HG02840 (cell line): Measurements from ENCODE around the gene MAPKAPK2.

Source experiments
- ATAC-seq: cut with Tn5 transposase; IDR thresholded peaks from one replicate; pipeline ENCODE4 v1.9.1; 2021; ENCODE audit warnings: mild to moderate bottlenecking, moderate library complexity, moderate number of reproducible peaks; ENCODE audit not compliant: unreplicated experiment, low FRiP score

The MAPKAPK2 gene

DNA sequence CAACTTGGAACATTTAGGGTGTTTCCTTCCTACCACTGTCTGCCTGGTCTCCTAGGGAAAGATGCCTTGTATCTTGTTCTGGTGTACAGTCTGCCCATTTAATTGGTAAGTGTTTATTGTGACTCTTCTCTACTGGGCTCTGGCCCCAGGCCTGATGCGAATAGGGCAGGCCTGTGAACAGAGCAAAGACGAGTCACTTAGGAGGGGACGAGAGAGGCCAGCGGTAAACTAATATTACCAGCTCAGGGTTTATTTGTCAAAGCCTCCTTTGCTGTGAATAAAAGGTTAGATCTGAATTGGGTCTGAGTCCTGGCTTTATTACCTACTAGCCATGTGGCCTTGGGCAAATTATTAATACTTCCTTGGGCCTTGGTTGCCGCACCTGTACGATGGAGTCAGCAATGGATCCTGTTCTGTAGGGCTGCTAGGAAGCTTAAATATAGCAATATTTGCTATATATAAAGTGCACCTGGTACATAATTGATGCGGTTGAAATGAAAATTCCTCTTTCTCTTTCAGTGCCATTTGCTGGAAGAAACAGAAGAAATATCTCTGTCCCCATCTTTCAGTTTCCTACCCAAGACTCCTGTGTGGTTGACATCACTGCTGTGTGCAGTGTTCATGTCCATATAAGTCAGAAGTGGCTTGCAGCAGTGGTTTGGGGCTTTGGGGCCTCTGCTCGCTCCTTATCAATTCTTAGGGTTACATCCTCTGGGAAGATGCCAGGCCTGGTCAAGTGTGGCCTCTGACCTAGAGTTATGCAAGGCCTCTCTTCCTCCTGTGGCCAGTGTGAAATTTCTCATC lies 32.4 kb downstream of the MAPKAPK2 start:
- peak; percentile 48 for ATAC-seq

DNA sequence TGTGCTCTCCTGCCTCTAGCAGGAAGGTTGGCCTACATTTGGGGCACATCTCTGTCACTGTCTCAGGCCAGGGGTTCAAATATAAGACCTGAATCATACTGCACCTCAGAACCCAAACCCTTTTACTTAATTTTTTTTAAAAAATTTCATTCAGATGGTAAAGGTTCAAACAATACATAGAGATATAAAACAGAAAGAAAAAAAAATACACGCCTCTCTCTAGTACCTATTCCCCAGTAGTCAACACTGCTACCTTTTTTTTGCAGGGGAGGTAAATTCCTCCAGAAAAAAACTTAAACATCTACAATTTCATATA lies 32.9 kb downstream of the MAPKAPK2 start:
- no peak for ATAC-seq

DNA sequence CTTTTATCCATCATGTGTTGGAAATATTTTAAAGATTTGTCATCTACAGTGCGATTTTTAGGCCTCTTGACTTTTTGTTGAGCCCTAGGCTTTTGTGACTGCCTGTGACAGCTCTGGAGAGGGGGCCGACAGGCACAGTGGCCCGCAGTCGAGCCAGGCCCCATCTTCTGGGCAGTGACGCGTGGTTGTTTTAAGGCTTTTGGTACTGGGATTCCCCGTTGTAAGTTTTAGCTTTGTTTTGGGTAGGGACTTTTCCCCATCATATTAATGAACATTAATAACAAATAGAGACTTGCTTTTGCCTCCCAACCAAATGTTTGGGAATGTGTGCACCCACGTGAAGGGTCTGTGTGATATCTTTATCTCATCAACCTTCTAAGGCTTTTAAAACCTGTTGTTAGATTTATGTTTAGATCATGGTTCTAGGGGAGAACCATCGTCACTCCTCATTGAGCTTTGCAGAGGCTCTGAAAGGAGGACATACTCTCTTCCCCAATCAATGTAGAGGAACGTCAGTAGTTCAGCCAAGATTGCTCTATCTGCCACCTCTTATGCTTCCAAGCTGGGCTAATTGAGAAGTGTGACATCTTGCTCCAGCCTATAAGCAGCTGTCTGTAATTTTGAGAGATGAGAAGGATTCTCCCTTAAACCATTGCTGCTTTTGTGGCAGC lies 34.6 kb downstream of the MAPKAPK2 start:
- no peak for ATAC-seq

DNA sequence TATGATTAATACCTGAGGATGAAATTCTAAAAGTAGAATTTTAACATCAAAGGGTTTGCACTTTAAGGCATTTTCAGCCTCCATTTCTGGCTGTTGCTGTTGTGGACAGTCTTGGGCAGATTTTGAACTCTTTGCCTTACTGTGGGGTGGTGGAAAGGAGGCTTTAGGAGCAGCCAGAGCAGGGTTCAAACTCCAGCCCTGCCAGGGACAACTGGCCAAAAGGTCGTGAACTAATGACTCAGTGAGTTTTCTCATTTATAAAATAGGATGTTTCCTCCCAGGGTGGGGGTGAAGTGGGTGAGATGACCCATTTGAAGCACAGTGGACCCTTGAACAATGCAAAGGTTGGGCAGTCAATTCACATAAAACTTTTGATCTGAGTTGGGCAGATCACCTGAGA lies 36.7 kb downstream of the MAPKAPK2 start:
- no peak for ATAC-seq

DNA sequence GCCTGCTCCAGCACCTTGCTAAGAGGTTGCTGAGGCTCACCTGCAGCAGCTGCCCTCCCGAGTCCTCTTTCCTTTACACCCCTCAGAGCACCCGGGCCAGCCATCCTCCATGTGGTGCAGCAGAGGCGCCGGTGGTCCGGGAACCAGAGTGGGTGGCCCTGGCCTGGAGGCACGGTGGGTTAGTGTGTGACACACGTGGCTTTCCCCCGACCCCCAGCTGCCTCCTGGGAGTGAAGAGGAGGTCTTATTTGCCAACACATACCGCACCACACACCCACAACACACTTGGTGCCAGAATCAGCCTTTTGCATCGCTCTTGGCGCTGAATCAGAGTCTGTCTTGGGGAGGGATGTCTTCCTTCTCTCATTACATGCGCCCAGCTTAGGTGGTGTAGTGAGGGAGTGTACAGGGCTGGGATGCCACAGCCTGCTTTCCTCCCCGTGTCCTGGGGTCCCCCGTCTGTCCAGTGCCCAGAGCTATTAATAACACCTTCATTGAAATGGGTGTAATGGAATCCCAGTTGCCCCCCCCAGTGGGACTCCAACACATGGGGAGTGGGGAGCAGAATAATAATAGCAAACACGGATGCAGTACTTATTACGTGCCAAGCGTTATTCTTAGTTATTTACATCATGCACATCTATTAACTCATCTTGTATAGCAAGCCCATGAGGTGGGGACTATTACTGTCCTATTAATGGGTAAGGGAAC lies 38.2 kb downstream of the MAPKAPK2 start:
- ATAC-seq = no peak

DNA sequence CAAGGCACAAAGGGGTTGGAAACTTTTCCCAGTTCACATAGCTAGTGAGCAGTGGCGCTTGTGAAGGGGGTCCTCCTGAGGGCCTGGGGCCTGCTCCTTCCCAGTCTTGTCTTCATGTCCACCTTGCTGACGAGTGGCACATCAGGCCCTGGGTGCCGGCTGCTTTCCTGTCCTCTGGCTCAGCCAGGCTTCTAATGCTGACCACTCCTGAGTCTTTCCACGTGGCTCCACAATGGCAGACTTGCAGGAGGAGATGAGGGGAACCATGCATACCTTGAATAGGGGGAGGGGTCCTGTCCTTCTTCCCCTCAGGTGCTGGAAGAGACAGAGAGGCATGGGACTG lies 38.7 kb downstream of the MAPKAPK2 start:
- no peak for ATAC-seq

DNA sequence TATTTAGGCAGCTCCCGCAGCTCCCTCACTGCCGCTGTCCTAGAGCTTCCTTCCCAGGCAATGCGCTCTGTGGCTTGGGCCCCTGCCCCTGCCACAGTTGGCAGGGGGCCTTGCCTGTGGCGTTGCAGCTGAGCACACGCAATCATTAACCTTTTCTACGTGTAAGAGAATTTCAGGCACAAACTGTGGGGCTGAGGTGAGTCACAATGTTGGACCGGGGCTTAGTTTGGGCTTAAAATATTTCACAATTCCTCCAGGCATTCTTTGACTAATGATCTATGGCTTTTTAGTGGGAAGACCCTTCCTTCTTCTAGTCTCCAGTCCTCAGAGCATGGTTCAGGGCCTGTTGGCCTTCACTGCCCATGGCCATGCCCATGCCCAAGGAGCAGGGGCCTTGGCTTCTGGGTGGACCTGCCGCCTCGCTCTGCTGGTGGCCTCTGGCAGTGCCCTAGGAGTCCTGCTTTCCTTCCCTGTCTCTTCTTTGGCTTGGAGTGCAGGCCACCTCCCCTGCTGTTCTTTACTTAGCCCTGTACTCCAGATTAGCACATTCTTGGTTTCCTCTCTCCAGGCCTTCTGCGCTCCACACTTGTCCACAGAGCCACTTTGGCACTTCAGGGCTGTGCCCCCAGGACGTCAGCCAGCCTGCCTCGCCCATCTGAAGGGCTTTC lies 39.2 kb downstream of the MAPKAPK2 start:
- no peak for ATAC-seq

DNA sequence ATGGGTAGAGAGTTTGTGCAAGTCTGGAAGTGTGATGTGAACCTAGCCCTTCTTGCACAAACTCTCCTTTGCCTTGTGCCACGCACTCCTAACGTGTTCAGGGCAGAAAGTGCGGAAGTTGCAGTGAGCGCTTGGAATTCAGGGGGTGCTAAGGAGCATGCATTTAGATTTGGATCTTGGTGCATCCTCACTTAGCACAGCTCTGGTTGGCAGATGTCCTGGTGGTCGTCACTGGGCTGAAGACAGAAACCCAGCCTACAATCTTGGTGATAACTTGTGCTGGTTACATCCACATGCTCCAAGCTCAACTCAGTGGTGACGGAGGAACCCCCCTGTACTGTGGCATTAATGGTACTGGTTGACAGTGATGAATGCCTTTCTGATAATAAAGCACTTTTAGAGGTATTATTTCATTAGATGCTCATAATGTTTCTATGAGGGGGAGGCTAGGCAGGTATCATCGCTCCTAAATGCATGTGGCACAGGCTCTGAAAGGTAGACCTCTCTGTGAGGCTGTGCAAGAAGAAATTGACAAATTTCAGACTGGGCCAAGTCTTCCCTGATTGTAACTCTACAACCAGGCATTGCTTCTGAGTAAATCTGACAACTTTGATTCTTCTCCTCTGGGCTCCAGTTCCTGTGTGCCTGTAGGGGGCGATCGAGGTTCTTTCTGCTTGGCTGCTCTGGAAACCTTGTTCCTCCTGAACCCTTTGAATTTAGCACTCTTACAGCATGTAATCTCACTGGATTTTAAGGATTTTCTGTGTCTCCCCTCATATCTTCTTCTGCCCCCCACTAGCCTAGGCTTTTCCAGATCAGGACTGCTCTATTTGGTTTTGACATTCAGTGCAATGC lies 40.6 kb downstream of the MAPKAPK2 start:
- ATAC-seq = no peak

DNA sequence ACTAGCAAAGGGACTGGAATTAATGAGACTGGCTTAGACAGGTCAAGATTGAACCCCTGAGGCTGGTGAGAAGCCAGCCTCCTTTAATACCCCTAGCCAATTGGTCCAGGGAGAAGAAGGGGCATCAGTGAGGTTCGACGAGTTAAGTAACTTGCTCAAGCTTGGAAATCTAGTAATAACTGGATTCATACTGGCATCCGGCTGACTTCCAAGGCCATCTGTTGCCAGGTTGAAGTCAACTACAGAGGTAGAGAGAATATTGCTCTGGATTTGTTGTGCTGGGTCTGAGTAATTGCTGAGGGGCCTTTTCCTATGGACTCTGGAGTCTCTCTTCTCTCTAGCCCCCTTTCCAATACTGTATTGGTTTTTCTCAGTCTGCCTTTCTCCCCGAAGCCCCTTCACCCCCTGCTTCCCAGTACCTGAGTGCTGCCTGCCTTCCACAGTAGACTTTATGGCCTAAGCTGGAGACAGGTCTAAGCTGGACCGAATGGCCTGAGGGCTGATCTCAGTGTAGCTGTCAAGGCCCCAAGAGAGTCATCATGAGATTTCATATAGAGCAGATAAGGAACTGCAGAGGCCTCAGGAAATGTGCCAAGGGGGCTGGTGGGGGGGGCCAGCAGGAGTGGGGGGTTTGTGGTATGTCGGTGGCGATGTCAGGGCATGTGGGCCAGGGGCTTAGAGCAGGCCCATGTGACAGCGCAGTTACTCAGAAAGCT lies 43.4 kb downstream of the MAPKAPK2 start:
- ATAC-seq = no peak

DNA sequence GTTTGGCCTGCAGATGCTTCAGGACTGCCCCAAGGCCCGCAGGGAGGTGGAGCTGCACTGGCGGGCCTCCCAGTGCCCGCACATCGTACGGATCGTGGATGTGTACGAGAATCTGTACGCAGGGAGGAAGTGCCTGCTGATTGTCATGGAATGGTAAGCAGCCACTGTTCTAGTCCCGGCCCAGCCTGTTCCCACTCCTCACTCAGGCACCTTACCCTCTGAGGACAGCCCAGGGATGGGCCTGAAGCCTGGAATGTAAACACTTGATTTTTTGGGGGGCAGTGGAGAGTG lies 43.9 kb downstream of the MAPKAPK2 start:
- ATAC-seq = no peak

DNA sequence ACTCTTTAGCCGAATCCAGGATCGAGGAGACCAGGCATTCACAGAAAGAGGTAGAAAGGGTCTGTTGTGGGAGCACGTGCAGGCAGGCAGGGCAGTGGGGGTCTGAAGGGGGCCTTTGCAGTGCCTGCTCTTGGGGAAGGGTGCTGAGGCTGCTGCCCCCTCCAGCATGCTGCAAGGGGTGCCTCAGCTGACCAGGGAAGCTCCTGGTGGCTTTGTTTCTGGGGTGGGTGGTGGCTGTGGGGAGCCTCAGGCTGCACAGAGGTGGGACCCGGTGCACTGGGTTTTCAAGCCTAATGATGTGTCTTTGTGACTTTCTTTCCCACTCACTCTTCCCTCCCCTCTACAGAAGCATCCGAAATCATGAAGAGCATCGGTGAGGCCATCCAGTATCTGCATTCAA lies 44.3 kb downstream of the MAPKAPK2 start:
- no peak for ATAC-seq

DNA sequence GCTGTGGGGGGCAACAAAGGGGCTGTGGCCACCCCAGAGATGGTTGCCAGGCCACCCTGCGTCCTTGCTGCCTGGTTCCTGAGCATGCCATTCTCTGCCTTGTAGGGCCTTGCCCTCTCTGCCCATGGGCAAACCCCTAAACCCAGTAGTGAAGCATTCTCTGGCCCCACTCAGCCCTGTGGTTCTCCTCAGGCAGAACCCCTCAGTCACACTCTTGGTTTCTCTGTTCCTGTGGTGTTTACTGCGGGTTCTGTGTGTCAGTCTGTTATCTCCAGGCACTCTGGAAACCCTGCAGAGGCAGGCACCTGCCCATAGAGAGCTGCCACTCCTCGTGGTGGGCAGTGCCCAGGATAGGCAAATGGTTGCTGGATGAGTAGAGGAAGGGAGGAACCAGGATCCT lies 44.8 kb downstream of the MAPKAPK2 start:
- ATAC-seq = no peak

DNA sequence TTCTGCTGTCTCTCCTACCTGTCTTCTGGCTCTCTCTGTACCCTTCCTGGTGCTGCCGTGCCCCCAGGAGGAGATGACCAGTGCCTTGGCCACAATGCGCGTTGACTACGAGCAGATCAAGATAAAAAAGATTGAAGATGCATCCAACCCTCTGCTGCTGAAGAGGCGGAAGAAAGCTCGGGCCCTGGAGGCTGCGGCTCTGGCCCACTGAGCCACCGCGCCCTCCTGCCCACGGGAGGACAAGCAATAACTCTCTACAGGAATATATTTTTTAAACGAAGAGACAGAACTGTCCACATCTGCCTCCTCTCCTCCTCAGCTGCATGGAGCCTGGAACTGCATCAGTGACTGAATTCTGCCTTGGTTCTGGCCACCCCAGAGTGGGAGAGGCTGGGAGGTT lies 47.8 kb downstream of the MAPKAPK2 start:
- ATAC-seq = no peak

DNA sequence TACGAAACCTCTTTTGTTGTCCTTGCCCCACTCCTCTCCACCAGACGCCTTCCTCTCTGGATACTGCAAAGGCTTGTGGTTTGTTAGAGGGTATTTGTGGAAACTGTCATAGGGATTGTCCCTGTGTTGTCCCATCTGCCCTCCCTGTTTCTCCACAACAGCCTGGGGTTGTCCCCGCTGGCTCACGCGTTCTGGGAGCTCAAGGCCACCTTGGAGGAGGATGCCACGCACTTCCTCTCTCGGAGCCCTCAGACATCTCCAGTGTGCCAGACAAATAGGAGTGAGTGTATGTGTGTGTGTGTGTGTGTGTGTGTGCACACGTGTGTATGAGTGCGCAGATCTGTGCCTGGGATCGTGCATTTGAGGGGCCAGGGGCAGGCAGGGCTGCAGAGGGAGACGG lies 48.3 kb downstream of the MAPKAPK2 start:
- ATAC-seq = no peak

DNA sequence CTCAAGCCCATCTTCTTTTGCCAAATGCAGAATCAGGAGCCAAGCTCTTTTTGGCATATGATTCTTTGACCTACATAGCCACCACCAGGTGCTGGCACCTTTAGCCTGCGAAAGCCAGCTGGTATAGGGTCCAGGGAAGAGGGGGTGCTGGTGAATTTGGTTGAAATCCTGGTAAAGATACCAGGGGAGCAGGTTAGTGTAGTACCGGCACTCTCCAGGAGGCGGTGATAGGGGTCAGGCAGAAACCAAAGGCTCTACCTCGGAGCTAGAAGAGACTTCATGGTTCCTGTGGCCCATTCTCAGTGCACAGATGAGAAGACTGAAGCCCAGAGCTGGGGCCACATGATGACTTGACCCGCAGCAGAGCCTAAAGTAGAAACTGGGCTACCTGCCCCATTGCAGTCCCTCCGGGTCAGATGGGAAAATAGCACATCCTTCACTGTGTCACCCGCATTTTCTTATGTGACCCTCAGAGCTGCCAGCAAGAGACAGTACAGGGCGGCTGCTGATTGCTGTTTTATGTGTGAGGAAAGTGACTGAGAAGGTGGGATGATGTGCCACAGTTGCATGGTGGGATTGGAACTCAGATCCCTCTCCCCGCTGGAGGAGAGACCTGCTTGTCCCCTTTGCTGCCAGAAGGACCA lies 49.9 kb downstream of the MAPKAPK2 start:
- no peak for ATAC-seq

DNA sequence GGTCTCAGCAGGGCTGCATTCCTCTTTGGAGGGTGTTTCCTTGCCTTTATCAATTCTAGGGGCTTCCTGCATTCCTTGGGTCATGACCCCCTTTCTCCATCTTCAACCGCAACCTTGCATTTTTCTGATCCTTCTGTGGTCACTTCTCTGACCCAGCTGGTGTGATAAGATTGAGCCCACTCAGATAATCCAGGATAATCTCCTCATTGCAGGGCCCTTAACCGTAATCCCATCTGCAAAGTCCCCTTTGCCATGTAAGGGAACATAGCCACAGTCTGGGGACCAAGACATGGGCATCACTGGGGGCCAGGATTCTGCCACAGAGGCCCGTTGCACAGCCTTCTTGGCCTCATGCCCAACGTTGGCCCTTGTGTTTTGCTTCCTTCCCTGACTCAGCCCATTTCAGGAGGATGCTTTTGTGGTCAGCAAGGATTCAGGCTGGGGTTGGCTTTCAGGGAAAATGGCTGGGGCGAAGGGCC lies 50.9 kb downstream of the MAPKAPK2 start:
- ATAC-seq = no peak

DNA sequence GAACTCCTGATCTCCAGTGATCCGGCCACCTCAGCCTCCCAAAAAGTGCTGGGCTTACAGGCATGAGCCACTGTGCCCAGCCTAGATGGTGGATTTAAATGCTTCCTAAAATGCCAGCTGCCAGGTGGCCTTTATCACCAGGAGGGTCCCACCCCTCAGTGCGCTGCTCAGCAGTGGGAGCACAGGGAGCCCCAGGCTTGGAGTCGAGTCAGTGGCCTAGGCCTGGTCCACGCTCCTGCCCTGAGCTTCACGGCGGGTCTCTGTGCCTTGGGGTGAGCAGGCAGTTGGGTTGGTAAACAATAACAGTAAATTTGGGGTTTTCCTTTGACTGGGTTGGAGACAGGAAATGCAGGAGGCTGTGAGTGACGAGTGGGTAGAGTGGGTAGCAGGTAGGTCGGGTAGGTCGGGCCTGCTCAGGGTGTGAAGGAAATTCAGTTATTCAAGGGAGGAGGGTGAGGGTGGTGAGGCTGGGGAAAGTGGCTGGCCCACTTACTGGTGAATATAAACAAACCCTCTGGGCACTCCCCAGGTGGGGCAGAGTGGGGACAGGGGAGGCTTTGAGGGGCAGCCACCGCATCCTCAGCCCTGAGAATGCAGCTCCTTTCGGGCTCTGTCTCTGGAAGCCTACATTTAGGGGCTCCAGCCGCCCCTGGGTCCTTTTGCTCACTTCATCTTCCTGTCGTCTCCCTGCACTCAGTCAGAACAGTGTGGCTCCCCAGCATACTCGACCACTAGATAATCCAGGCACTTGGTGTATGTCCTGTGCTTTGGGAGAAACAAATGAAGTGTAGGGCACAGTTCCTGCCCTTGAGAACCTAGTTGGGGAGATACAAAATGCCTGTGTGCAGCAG lies 52.4 kb downstream of the MAPKAPK2 start:
- ATAC-seq = no peak

DNA sequence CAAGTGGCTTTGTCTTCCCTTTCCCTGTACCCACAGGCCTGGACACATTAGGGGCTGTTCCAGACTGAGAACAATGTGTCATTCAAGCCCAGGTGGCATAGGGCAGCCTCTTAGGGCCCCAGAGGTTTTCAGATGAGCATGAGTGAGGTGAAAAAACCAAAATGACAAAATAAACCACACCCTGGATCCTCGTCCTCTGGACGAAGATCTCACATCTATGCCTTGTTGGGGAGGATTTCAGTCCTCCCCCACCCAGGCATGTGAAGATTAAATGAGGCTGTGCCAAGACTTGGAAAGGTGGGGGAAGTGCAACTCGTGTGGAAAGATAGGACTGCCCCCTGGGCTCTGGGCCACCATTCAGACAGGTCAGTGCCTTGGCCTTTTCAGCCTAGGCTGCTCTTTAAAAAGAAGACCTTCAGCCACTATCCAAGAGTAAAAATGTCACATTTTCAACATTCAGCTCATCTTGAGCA lies 53.1 kb downstream of the MAPKAPK2 start:
- no peak for ATAC-seq
